NCI-H82 (cell line): Measurements from ENCODE around the gene ZCWPW1.
A peak's percentile ranks its signal among the peaks of the same experiment; 100 is the strongest.

Source experiments
- DNase-seq: peaks from one replicate; lab custom pipeline; 2025; lab: John Stamatoyannopoulos, UW

ZCWPW1 gene

DNA sequence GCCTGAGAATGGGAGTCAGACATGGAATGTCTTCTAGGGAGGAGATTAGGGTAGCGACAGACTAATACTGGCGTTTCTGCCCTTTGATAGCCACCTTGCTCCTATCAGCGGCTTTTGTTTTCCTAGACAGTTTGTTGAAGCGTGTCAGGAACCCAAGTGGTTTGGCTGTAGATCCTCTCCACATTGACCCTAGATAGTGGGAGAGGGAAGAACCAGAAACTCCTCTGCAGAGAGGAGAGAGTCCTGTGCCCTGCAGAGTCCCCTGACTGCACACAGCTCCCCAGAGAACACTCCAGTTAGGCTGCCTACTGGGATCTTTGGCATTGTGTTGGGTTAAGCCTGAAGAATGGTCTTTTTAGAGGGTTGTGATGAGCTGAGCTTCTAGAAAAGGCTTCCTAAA lies 3.5 kb upstream of the ZCWPW1 start:
- no peak for DNase-seq

DNA sequence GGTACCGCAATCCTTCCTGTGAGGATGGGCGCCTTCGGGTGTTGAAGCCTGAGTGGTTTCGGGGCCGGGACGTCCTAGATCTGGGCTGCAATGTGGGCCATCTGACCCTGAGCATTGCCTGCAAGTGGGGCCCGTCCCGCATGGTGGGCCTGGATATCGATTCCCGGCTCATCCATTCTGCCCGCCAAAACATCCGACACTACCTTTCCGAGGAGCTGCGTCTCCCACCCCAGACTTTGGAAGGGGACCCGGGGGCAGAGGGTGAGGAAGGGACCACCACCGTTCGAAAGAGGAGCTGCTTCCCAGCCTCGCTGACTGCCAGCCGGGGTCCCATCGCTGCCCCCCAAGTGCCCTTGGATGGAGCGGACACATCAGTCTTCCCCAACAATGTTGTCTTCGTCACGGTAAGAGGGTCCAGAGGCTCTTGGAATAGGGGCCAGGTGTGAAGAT lies 2.8 kb upstream of the ZCWPW1 start:
- no peak for DNase-seq

DNA sequence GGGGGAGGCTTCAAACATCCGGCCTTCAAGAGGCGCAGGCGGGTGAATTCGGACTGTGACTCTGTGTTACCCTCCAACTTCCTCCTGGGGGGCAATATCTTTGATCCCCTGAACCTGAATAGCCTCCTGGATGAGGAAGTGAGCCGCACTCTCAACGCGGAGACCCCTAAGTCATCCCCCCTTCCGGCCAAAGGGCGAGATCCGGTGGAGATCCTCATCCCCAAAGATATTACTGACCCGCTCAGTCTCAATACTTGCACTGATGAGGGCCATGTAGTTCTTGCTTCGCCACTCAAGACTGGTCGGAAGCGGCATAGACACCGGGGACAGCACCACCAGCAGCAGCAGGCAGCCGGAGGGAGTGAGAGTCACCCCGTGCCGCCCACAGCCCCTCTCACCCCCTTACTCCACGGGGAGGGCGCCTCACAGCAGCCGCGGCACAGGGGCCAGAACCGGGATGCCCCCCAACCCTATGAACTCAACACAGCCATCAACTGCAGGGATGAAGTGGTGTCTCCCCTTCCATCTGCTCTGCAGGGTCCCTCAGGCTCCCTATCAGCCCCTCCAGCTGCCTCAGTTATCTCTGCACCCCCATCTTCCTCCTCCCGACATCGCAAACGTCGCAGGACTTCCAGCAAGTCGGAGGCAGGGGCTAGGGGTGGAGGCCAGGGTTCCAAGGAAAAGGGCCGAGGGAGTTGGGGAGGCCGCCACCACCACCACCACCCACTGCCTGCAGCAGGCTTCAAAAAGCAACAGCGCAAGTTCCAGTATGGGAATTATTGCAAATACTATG lies 2.2 kb upstream of the ZCWPW1 start:
- DNase-seq: peak; percentile 37

DNA sequence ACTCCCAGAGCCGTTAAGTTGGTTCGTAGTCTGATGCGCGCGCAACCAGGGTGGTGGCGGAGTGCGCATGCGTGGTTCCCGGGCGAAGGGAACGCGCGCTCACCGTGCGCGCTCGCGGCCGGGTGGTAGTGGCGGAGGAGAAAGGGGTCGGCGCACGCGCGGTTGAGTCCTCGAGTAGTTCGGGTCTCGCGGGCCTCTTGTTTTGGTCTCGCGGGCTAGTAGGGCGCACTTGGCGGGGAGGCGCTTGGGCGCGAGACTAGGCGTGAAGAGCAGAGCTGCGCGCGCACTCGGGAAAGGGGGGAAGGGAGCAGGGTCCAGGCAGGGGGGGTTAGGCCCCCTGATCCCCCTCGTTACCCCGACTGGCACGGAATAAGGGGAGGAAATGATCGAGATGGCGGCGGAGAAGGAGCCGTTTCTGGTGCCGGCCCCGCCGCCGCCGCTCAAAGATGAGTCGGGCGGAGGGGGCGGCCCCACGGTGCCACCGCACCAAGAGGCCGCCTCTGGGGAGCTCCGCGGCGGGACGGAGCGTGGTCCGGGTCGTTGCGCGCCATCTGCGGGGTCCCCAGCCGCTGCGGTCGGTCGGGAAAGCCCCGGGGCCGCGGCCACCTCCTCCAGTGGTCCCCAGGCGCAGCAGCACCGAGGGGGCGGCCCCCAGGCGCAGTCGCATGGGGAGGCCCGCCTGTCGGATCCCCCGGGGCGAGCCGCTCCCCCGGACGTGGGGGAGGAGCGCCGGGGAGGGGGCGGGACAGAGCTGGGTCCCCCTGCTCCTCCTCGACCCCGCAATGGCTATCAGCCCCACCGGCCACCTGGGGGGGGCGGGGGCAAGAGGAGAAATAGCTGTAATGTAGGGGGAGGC lies 1.4 kb upstream of the ZCWPW1 start, which contains the start of gene MEPCE:
MEPCE (plus strand) TSS at position 195 of the 856 bp plus-strand sequence; CDS start at position 383, 188 bp downstream.
- DNase-seq: peak; percentile 98

DNA sequence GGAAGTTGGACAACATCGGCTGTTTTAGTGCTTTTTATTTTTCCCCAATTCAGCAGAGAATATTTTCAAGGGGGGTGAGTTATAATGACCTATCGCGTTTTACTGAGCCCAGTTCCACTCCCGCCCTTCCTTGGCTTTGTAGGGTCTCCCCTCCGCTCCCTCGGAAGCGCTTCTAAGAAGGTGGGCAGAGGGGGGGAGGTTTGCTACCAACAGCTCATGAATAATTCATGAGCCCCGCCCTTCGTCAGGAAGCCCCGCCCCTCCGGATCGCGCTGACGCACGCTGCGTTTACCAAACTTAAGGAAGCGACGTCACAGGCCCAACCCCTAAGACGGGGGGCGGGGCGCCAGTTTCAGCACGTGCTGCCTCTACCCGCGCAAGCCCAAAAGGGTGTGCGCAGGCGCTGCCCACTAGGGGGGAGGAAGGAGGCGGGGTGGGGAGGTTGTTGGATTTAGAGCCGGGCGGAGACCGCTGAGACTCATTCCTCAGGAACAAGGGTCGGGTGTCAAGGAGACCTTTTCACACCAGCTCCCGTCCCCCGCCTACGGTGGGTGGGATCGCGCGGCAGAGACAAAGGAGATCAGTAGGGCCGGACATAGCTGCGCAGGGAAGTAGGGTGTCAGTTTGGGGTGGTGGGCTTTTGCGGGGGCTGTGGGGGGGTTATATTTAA lies 599 bp upstream of the ZCWPW1 start:
- peak; percentile 100 for DNase-seq

DNA sequence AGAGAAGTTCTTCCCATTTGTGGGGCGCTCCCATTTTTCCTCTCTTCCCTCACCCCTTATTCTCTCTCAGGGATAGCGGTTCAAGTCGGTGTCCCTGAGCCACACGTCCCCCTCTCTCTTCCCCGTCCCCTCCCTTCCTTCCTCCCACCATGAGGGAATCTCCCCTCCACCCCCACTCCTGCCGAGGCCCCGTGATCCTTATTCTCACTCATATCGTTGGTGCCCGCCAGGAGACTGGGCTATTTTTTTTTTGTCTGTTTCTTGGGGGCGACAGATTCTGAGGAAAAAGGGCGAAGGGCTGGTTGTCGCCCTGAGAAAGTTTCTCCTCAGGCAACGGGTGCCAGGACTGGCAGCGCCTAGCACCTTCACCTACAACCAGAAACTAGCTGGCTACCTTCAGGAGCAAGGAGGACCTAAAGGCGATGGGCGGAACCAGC lies 723 bp downstream of the ZCWPW1 start:
- DNase-seq: no peak

DNA sequence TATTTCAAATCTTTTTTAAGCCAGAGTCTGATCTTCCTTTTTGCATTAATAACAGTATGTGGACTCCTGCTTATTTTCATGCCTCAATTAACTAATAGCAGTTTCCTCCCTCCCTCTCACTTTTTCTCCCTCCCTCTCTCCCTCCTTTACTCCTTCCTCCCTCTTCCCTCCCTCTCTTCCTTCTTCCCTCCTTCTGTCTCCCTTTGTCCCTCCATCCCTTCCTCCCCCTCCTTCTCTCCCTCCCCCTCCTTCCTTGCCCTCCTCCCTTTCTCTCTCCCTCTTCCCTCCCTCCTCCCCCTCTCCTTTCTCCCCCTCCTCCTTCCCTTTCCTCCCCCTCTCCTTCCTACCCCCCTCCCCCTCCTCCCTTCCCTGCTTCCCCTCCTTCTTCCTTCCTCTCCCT lies 2.0 kb downstream of the ZCWPW1 start:
- DNase-seq: peak; percentile 46

DNA sequence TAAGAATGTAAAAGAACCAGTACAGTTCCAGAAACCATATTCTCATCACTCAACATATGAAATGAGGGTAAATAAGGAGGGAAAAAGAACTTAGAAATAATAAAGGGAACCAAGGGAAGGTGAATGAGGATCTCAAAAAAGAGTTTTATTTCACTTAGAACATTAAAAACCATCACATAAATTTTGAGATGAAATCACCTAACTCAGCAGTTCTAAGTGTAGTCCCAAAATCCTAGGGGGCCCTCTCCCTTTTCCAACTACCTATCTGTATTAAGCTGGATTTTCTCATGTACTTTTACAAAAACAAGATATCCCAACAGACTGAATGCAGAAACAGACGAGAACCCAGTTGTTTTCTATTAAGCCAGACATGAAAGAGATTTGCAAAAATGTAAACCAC lies 3.2 kb downstream of the ZCWPW1 start:
- no peak for DNase-seq

DNA sequence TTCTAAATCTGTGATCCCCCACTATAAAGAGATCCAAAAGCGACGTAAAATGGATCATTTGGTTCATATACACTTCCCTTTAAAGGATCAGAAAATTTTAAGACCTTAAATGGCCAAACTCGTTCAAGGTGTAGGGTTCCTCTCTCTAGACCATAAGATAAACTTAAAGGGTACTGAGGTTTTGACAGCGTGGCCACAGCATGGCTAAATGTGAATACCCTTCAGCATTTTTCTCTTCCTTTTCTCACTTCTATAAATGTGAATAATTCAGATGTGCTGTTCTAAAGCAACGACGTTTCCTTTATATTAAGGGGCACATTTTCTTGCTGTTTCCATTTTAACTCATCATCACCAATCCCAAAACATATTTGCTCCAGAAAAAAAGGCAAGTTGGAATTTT lies 5.2 kb downstream of the ZCWPW1 start:
- no peak for DNase-seq

DNA sequence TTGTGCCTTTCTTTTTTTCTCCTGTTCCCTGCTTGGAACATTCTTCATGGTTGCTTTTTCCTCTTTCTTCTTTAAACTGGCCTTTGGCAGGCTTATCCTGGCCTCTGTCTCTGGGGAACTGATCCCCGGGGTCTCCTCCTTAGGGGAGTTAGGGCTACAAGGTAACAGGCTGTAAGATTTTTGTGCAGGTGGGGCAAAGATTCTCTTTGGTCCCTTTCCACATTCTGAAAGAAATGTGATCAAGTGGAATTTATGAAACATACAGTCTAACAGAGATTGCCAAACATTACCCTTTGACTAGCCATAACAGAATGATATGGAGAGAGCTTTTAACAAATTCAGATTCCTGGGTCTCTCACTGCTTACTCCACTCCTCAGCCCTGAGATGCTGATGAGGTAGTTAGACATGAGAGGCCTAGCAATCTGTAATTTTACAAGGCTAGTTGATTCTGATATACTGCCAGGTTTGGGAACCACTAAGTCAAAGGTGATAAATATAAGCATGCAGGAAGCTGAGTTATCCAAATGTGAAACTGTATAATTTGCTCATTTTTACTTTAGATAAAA lies 8.8 kb downstream of the ZCWPW1 start:
- DNase-seq: no peak

DNA sequence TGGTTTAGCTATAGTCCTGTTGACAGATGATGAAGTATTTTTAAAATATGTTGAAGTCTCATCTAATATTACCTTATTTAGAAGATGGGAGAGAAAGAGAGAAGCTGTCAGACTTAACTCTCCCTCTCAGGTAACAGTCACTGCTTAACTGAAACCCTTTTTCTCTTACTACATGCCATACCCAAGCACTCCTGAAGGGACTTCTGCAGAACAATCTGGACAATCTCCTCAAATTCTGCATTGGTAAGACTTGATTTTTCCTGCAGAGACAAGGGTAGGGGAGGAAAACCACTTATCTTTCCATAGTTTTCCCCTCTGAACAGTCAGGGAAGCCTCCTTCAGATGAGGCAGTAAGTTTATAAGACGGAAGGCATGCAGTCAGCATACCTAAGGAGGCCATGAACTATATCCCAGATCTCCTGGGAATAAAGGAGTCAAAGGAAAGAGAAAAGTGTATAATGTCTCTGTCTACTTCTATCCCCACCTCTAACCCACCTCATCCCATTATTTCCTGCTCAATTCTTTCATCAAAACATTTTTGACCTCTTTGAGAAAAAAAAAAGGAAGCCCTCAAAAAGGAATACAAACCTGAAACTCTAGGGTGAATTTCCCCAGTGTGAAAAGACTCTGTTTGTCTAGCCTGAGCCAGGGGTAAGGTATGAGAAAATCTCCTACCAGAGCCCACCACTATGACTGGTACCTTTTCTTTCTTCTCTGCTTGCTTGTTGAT lies 9.4 kb downstream of the ZCWPW1 start:
- DNase-seq: peak; percentile 10

DNA sequence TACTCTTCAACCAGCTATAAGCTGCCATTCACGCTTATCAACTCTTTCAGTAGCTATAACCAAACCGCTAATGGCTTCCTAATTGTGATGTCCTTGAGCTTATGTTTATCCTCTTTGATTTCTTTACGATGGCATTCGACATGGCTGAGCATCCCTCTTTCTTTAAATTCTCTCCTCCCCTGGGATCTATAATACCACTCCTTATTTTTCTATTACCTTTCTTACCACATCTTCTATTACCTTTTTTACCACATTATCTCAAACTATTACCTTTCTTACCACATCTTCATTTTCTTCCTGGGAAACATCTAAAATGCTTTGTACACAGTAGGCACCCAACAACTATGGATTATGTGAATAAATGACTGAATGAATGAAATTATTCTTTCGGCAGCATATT lies 13.1 kb downstream of the ZCWPW1 start:
- DNase-seq: no peak

DNA sequence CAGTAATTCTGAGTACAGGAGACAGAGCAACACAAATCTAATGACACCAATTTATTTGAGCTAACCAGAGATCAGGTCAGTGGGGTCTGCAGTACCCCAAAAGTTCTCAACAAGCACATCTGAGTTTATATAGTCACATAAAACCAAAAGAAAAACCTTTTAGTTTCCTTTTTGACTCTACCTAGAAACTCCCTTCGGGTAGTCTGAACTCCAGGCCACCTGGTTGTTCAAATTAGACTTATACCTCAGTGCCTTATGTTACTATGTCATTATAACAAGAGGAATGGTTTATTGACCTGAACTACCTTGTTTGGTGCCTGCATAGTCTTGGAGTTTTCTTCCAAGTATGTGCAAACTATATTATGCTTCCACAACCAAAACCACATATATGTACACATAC lies 14.6 kb downstream of the ZCWPW1 start:
- no peak for DNase-seq

DNA sequence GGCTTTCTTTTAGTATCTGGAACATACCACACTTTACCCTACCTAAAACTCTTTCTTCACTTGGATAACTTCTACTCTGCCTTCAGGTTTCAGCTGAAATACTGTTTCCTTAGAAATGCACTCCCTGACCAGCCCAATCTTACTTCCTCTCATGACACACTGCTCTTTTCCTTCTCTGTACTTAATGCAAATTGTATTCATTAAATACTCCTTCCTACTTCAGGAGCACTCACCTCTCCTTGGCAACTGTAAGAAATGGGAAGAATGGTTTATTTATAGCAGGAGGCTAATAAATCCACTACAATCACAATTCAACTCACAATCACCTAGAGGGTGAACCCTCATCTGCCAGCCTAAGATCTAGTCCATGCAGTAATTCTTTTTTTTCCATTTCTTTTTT lies 15.2 kb downstream of the ZCWPW1 start:
- no peak for DNase-seq

DNA sequence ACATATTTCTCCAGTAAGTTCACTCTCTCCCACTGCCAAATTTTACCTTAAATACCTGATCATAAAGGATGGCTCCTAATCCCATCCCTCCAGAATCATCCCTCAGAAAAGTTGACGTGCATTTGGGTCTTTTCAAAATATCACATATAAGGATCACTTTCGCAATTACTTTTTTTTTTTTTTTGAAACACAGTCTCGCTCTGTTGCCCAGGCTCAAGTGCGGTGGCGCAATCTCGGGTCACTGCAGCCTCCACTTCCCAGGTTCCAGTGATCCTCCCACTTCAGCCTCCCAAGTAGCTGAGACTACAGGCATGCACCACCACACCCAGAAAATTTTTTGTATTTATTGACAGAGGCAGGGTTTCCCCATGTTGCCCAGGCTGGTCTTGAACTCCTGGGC lies 17.4 kb downstream of the ZCWPW1 start:
- DNase-seq: no peak

DNA sequence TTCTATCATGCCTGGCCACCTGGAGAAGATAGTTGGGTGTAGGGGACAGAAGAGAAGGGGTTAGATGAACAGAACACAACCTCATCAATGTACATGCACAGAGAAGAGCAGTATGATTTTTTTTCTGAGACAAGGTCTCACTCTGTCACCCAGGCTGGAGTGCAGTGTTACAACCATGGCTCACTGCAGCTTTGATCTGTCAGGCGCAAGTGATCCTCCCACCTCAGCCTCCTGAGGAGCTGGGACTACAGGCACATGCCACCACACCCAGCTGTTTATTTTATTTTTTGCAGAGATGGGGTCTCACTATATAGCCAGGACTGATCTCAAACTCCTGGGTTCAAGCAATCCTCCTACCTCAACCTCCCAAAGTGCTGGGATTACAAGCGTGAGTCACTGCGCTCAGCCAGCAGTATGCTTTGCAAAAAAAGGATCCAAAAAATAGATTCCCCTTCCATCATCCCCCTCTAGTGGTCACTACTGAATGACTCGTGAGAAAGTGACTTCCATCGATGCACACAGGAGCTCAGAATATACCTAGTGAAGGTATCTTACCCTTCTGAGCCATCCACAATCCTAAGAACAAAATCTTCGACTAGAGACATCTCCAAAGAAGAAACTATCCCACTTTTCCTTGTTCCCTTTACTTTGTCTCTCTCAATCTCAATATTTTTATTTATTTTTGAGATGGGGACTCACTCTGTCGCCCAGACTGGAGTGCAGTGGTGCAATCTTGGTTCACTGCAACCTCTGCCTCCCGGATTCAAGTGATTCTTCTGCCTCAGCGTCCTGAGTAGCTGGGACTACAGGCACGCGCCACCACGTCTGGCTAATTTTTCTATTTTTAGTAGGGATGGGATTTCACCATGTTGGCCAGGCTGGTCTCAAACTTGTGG lies 21.0 kb downstream of the ZCWPW1 start:
- DNase-seq: peak; percentile 83

DNA sequence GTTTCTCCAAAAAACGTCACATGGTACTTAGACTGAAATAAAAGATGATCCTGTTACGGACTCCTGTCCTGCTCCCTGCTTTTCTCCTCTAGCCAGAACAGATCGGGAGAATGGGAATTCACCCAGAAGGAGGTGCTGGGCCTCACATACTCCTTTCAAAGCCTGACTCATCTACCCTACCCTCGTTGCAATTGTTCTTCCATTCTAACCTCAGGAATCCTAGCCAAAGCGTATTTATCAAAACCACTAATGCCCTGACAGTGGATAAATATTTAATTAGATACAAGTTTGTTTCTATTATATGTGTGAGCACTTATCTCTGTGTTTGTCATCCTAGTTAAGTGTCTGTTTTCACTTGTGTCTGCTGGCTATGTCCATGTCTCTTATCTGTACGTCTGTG lies 21.7 kb downstream of the ZCWPW1 start:
- DNase-seq: no peak

DNA sequence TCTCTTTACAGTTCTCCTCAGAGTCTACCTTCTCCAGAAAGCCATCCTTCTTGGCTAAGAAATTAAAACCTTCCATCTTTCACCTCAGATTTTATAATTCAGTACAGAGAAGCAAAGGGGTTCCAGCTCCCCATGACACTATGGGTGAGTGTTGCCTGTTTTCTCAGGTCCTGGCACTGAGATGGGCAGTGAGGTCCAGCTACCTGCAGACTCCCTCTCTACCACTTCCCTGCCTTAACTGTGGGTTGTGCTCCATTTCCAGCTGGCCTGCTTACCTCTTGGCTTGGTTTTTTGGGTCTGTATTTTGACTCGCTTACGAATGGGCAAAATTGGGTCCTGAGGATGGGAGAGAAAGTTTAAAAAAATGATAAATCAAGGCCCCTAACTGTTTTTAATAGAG lies 26.3 kb downstream of the ZCWPW1 start:
- no peak for DNase-seq

DNA sequence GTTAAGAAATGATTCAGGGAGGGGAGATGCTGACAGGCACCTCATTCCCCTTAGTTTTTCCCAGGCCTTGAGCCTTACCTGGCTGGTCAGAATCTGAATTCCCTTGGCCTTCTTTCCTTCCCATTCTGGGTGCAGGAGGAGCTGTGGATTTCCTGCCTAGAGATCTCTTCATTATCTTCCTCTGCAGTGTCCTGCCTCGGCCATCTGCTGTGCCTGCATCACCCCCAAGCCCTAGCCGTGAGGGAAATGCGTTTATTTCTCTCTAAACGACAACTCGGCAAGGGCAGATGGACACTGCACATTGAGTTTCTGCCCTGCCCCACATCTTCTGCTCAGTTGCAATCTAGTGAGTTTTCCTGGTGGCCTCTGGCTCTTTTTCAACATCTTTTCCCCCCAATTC lies 26.7 kb downstream of the ZCWPW1 start:
- DNase-seq: peak; percentile 64

DNA sequence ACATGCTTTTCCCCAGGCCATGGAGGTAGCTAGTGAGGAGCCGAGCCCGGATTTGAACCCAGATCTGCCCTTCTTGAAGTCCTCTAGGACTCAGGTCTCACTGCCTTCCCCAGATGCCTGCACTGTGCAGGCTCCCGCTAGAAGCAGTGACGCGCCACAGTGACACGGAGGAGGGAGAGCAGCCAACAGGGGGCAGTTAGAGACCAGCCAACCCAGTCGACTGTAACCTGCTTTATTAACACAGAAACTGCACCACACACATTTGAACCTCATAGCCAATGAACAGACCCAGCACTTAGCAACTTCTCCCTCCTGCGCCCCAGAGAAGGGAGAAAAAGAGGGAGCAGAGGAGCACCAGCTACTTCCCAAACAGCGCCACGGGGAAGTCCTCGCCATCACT lies 27.8 kb downstream of the ZCWPW1 start:
- DNase-seq: peak; percentile 44
